ENCODE results near the gene GRID1. TPM values are rescaled to one million over a fixed set of nuclear protein-coding genes. Genes with fewer than 3 reads are reported as not detected.

GRID1 gene
- total RNA-seq, 1 experiment from 2014 or later = 5.6 TPM

DNA sequence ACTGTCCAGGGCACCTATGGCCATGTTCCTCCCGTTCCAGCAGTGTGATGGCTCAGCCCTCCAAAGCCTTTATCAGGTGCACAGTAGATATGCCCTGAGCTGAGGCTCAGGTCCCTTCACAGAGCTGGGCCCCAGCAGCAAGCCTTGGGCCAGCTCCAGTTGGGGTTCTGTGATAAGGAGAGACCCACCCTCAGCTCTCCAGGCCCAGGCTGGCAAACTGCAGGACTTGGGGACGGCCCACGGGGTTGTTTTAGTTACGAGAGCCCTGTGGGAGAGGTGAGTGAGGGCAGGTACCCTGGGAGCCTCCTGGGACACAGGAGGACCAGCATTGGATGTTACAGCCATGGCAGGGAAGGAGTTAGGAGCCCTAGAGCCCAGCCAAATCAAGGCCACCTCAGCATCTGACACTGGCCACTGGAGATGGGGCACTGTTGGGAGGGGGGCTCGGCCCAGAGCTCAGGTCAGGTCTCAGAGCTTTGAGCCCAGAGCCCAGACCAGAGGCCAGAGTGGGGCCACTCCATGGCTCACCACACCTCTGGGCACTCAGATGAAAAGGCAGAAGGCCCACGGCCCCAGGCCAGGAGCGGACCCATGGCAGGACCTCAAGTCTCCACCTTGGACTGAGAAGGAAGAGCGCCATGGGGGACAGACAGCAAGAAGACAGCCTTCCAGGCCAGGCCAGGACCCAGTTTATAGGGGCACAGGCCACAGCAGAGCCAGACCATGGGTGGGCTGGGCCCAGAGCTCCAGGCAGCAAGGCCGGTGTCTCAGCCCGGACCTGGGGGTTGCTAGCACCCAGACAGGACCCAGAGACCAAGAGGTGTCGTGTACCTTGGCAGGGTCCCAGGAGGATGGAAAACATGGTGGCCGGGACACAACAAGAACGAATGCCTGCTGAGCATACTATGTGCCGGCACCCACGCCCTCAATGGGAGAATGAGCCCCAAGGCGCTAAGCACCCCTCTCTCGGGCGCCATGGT lies 12.8 kb downstream of the GRID1 start:
- no TSS peak for BruUV-seq (replicated peaks)
- Histone ChIP-seq H3K9me2 (ENCODE audit: insufficient read depth) (no peaks in the 10 kb centered on the region), H3K4me1 (ENCODE audit: control insufficient read depth in 1 of 2, insufficient read depth in 2 of 2, low read length in 2 of 2) (peaks cover 0 to 3% of the 10 kb centered on the region in 2 experiments; a peak in 1 of 4 replicates), H3K4me2 (ENCODE audit: low read length) (no peak overlapping the region), H2AFZ (ENCODE audit: low read depth, low read length, poor library complexity, severe bottlenecking) (no peak overlapping the region), H3K79me2 (ENCODE audit: insufficient read depth, low read length) (no peaks in the 10 kb centered on the region), H3K9me3 (ENCODE audit: control insufficient read depth in 1 of 2, insufficient read depth in 1 of 2, low read depth in 1 of 2, low read length in 2 of 2) (no peaks in the 10 kb centered on the region), H3K9ac (ENCODE audit: low read length) (no peak overlapping the region), H3K36me3 (ENCODE audit: control insufficient read depth in 1 of 2, insufficient read depth in 2 of 2, low read length in 2 of 2) (no peaks in the 10 kb centered on the region), H4K20me1 (ENCODE audit: insufficient read depth) (no peaks in the 10 kb centered on the region), H3K27ac (ENCODE audit: low read depth, low read length) (no peak overlapping the region), H3K27me3 (ENCODE audit: insufficient read depth, low read length) (no peaks in the 10 kb centered on the region), H3K4me3 (replicated peaks in 1 of 2; ENCODE audit: low read depth in 1 of 2, low read length in 2 of 2) (no peak overlapping the region)
- ATAC-seq = no peak
- ChIA-PET POLR2A (no interaction called here), RAD21 (ENCODE audit: low non-redundant PET in 1 of 2, low total read pairs in 2 of 2, uncharacterized antibody in 2 of 2, unreplicated experiment in 2 of 2) (no interaction called here), CTCF (no interaction called here)
- DNase-seq (ENCODE audit: low read depth, low spot score) = no peak
- TF ChIP-seq ZFX (IDR thresholded peaks at IDR 0.05) (no peak), EZH2phosphoT487 (IDR thresholded peaks at IDR 0.05; ENCODE audit: borderline replicate concordance) (no peak), POLR2AphosphoS5 (IDR thresholded peaks at IDR 0.05; ENCODE audit: low read depth, low read length) (no peak), JUND (IDR thresholded peaks at IDR 0.05) (no peak), RAD21 (IDR thresholded peaks at IDR 0.05; ENCODE audit: low read depth) (no peak), POLR2A (IDR thresholded peaks at IDR 0.05; ENCODE audit: borderline replicate concordance, extremely low read depth, insufficient read depth, insufficient read length) (no peak), EGR1 (IDR thresholded peaks at IDR 0.05; ENCODE audit: low read depth) (no peak), REST (IDR thresholded peaks at IDR 0.05; ENCODE audit: low read depth) (no peak), TCF7L2 (IDR thresholded peaks at IDR 0.05; ENCODE audit: borderline replicate concordance, extremely low read depth, insufficient read depth, insufficient read length) (no peak), YY1 (IDR thresholded peaks at IDR 0.05; ENCODE audit: extremely low read depth, insufficient replicate concordance, low read depth, low read length) (no peak), SP1 (IDR thresholded peaks at IDR 0.05; ENCODE audit: low read depth) (no peak), SRF (IDR thresholded peaks at IDR 0.05; ENCODE audit: low read depth) (no peak)
- TF ChIP-seq, protein P1, sequence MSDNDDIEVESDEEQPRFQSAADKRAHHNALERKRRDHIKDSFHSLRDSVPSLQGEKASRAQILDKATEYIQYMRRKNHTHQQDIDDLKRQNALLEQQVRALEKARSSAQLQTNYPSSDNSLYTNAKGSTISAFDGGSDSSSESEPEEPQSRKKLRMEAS (IDR thresholded peaks at IDR 0.05) = no peak
- TF ChIP-seq, protein P2, sequence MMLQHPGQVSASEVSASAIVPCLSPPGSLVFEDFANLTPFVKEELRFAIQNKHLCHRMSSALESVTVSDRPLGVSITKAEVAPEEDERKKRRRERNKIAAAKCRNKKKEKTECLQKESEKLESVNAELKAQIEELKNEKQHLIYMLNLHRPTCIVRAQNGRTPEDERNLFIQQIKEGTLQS (IDR thresholded peaks at IDR 0.05) = no peak
- intact Hi-C loops (cut with micrococcal nuclease) = no loop called here

Data from HCT116 (cell line).